ENCODE measurements around the gene ANAPC4.
A peak's percentile ranks its signal among the peaks of the same experiment; 100 is the strongest.

ANAPC4 gene

DNA sequence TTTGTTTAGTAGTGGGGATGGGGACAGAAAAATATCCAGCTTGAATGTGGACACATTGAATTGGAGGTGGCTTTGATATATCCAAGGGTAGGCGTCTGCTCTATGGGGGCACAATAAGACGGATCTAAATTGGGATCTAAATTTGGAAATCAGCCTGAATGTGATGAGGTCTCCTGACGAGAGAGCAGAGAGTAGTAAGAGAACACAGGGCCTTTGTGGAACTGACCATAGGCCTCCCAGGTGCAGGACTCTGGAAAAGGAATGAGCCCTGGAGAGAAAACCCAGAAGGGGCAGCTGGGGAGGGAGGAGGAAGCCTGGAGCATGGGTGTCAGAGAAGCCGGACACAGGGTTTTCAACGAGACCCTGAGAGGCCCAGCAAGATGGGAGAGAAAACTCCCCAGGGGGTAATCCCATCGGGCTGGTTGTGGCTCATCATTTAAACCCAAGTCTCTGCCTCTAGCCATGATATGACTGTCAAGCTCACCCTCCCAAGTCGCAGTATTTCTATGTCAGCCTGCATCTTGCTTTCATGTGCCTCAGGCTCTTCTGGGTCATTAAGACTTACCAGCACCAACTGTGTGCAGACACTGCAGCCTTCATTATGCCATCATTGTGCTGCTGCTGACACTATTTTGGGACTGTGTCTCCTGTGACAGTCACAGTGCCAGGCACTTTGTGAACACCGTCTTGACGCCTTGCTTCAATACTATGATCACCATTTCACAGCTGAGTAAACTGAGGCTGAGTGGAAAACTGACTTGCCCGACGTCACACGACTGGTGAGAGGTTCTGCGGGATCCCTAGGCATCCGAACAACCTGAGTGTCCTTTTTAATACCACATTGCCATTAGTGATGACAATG is 57.1 kb downstream of the ANAPC4 start:
- no peak for DNase-seq

DNA sequence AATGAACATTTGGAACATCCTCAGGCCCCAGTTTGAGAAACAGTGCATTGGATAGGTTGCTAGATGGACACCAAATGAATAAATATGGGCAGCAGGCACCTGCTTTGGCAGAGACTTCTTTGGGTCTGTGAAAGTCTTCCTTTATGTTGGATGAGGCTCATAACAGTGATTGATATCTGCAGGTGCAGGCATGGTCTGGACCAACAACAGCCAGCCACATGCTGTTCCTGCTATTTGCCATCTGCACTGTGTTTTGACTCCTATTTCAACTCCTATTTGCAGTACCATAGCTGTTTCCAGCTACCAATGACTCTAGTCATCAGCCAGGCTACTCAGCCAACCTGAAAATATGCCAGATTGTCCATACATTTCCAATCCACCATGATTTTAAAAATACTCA is 60.9 kb downstream of the ANAPC4 start:
- no peak for DNase-seq

DNA sequence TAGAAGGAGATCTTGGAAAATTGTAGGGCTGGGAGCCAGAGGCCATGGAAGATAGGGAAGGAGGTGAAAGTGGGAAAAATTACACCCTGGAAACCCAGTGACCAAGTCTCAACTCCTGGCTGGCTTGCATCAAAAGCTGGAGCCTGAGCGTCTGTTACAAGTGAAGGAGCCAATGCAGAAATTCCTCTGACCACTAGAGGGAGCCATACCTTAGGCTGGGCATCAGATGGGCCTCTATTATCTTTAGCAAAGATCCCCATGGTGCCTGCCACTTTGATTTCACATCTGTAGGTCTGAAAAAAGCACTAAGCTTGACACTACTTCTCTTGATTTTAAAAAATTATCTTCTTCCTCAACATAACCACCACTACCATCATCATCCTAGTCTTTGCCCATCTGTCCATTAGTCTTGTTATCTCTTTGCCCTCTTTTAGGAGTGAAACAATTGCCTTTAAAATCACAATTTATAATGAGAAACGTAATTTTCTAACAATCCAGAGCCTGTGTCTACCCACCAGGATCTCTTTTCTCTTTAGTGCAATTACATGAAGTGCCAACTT is 62.9 kb downstream of the ANAPC4 start:
- peak; percentile 31 for DNase-seq

DNA sequence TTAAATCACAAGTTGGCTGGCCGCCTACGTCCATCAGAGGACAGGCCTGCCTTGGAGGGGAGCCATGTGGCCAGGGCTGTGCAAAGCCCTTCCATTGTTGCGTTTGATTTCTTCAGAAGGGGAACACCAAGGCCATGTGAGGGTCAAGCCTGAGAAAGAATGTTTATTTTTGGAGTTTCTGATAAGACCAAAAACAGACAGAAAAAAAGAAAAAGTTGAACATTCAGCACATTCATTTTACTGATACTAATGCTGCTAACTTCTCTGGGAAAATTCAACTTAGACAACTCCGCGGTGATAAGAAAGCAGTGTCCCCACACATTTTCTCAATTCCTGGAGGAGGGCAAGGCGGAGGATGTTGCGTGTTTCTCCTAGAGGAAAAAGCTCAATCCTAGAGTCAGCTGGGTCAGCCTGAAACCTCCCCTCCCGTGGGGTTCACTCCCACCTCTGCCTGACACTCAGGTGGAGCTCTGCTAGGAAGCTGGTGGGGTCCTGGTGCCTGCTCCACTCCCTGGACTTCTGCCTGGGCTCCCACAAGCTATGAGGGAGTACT is 63.5 kb downstream of the ANAPC4 start:
- no peak for DNase-seq

DNA sequence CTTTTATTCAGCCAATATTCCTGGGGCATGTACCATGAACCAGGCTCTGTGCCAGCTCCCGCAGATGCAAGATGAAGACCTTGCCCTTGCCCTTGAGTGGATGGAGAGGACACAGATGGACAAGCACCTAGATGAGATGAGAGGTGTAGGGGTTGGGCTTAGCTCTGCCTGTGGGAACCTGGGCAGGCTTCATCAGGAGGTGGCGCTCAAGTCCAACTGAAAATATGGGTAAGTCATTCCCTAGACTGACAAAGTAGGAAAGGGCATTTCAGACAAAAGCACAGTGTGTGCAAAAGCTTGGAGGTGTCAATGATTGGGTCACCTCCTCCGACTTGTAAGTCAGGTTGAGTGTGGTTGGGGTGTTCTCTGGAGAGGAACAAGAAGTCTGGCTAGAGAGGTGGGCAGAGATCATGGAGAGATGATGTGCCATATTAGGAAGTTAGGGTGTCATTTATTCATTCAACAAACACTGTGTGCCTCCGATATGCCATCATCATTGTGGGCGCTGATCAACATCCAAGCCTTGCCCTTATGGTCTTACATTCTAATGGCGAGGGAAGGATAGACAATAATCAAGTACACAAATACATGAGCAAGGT is 64.6 kb downstream of the ANAPC4 start:
- peak; percentile 20 for DNase-seq

DNA sequence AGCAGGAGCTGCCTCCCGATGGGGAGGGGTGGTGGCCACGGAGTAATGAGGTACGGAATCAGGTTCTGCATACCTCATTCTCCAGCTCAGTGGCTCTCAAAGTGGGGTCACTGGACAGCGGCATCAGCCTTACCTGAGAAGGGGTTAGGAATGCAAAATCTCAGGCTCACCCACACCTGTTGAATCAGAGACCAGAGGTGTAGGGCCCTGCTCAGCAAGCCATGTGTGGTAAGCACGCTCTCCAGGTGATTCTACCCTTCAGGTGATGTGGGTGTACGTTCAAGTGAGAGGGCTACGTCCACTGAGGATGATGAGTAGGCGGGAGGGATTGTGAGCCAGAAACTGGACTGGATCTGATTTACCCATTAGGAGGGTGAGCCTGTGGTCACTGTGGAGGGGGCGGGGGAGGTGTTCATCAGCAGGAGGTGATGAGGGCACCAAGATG is 65.8 kb downstream of the ANAPC4 start:
- no peak for DNase-seq

DNA sequence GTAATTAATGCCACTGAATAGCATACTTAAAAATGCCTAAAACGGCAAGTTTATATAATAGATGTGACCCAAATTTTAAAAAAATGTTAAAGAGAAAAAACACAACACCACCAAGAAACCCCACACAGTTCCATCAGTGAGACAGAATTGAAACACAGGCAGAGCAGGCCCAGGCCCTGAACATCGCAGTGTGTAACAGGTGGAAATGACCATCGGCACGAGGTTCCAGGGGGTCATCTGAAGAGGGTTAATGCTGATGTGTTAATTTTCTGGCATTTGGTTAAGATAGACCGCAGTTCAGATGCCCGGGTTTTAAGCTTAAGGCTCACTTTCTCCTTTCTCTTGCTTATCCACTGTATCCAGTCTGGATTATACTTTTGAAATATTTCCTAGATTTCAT is 66.8 kb downstream of the ANAPC4 start:
- no peak for DNase-seq

DNA sequence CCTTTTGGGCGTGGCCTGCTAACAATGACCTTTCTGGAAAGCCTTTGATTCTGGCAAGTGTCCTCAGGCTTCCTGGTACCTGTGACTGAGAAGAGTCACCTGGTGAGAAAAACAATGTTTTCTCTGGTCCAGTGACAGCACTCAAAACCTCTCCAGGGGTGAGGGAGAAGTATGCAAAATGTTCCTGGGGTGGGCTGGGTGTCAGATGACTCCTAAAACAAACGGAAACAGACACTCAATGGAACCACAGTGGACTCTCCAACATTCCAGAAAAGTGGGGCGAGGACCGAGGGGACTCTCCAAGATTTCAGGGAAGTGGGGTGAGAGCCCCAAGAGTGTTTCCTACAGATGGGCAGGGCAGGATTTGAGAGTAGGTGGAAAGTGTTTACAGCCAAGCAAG is 69.5 kb downstream of the ANAPC4 start:
- DNase-seq, result no peak

DNA sequence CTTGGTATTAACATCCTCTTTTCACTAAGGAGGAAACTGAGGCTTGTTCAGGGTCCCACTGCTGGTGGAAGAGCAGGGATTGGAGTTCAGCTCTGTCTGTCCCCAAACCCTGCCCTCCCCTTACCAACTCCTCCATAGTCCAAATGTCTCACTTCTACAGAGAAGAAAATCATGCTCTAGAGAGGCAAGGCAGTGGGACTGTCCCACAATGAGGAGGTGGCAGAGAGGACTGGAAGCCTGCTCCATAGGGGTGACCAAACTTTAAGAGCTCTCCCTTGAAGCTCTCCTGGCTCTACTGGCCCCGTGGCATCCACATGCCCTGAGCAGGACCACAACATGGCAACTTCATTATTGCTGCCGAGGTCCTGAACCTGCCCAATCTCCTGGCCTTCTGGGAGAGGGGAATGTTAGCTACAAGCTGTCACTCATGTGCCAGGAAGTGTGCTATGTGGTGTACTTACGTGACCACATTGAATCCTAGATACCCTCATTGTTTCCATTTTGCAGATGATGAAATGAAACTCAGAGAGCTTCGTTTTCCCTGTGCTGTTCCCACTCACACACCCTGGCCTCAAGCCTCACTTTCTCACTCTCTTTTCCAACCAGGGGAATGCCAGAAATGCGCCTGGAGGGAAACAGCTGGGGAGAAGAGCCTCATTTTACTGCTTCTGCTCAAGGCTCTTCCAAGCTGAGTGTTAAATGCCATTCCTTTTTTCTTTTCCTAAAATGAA is 71.5 kb downstream of the ANAPC4 start:
- DNase-seq, result no peak

DNA sequence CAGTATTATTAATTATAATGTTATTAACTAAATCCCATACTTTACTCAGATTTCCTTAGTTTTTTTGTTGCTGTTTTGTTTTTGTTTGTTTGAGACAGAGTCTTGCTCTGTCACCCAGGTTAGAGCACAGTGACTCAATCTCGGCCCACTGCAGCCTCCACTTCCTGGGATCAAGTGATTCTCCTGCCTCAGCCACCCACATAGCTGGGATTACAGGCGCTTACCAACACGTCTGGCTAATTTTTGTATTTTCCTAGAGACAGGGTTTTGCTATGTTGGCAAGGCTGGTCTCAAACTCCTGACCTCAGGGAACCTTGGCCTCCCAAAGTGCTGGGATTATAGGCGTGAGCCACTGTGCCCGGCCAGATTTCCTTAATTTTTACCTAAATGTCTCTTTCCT is 72.2 kb downstream of the ANAPC4 start:
- no peak for DNase-seq

DNA sequence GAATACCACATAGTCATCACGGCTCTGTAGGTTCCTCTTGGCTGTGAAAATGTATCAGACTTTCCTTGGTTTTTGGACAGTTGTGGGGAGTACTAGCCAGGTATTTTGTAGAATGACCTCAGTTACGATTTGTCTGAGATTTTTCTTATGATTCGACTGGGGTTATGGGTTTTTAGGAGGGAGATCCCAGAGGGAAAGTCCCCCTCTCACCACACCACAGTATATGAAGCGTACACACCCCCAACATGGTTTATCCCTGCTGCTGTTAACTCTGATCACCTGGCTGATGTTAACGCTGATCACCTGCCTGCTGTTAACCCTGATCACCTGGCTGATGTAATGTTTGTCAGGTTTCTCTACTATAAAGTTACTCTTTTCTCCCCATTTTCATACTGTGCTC is 72.6 kb downstream of the ANAPC4 start:
- no peak for DNase-seq

DNA sequence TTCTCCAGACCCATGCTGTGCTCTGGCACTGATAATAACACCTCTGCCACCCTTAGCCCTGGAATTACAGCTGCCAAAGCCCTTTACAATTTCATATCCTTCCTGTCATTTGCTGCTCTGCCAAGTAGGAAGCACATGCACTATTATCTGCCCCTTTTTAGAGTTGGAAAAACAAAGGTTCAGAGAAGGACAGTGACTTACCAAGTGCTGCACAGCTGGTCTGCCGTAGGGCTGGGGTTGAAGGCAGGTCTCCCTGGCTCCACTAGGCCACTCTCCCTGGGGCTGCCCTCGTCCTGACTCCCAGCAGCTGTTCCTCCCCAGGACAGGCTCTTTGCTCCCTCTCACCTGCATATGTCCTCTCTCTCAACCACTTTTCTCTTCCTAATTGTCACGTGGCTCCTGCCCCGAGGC is 73.4 kb downstream of the ANAPC4 start:
- DNase-seq, result no peak

DNA sequence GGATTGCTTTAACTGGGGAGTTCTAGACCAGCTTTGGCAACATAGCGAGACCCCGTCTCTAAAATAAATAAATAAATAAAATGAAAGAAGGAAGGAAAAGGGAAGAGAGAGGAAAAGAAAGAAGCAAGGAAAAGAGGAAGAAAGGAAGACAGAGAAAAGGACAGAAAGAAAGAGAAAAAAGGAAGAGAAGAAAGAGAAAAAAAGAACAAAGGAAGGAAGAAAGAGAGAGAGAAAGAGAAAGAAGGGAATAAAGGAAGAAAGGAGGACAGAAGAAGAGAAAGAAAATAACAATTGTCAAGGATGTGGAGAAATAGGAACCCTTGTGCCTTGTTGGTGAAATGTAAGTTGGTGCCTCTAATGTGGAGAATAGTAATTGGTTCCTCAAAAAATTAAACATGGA is 74.6 kb downstream of the ANAPC4 start:
- no peak for DNase-seq

DNA sequence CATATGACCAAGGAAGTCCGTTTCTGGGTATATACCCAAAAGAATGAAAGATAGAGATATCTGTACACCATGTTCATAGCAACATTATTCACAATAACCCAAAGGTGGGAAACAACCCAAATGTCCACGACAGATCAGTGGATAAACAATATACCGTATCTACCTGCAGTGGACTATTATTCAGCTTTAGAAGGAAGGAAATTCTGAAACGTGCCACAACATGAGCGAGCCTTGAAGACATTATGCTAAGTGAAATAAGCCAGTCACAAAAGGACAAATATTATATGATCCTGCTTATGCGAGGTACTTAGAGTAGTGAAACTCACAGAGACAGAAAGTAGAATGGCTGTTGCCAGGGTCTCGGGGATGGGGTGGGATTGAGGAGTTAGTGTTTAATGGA is 75.0 kb downstream of the ANAPC4 start:
- no peak for DNase-seq

DNA sequence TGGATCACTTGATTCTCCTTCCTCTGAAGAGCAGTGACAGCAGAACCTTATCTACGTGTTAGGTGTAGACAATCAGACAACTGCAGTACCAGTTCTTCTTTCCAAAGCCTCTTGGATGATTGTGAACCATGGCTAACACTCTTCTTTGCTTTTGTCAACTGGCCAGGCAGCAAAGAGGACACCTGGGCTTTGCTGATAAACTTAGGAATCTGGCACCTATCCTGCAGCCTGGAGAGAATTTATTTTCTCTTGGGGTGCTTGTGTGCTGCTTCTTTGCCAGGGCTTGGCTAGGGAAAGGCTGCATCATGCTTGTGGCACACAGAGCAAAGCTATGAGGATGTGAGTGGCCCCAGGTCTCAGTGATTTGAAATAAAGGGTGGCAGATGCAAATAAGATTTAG is 77.4 kb downstream of the ANAPC4 start:
- no peak for DNase-seq

DNA sequence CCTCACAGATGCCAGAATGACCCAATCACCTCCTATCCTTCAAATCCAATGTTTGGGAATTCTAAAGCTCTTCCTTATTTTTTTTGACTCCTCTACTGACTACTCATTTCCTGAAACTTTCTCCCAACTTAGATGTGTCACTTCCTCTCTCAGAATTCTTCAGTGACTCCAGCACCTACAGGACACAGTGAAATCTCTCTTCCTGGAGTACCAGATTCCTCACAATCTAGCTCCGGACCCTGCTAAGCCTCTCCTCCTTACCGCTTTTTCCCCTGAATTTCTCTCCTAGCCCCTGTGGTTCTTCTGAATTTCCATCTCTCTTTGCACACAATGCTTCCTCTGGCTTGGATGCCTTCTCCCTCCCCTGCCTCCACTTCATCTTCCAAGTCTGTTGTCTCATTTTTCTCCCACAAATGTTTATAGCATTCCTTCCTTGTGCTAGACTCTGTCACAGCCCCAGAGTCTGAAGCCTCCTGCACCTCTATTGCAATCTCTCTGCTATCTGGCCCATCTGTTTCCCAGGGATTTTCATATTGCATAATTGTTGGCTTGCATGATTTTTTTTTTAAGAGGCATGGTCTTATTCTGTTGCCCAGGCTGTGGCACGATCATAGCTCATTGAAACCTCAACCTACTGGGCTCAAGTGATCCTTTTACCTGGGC is 80.1 kb downstream of the ANAPC4 start:
- DNase-seq, result peak; percentile 68

DNA sequence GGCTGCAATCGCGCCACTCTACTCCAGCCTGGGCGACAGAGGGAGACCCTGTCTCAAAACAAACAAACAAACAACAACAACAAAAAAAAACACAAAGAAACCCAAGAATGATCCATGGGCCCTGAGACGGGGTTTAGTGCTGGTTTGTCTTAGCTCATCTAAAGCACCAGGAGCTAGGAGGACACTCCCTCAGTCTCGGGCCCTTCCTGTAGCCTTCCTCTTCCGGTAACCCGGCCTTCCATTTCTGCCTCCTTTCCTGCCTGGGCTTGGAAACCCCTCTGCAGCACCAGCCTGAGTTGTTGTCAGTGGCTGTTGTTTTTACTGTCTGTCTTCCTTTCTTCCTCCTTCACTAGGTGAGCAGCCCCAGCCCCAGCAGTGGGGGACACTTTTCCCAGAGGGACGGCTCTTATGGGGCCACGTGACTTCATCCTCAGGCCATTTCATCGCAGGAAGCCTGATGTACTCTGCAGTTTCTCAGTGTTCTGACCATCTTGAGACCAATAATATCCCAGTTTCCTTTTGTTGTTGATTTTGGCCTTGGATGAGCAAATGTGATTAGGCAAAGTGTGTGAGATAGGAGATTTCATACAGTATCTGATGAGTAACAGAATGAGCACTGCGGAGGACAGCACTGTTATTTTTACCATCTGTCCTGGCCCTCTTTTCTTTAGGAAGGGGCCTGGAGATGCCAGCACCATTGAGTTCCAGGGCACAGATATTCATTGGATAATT is 90.1 kb downstream of the ANAPC4 start:
- DNase-seq, result no peak

DNA sequence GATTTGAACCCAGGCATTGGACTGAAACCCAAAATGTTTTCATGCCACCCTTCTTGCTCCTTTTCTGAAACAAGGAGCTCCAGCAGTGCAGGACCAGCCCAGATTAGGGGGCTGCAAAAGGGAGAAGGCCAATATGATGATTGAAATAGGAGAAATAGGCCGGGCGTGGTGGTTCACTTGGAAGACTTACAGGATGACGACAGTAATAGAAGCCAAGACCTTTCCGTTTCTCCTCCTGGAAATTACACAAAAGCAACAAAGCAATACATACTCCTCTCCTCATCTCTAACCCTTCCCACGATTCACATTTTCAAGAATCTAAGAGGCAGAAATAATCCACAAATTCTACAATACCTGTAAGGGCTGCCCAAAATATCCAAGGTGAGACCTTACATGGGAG is 90.8 kb downstream of the ANAPC4 start:
- no peak for DNase-seq

Measured in HCEC 1CT (cell line).